Measurements from ENCODE around the gene FASTKD1. TPM values are rescaled to one million over a fixed set of nuclear protein-coding genes. Genes with fewer than 3 reads are reported as not detected.

The FASTKD1 gene
- total and polyA plus RNA-seq, 2 donors (not counting 3 experiments of a cell fraction or from before 2014, with no cell fraction given) = 8.9 to 32.2 TPM

- POLR2A ChIA-PET = no interaction called here
- H3K4me2 ChIP-seq (ENCODE audit: insufficient read depth, low read length) = peak overlapping the region; percentile 92
- no peak for DNase-seq (ENCODE audit: low read depth, low spot score)
- dilution Hi-C loops (cut with MboI; ENCODE audit: extremely low pct_ligation_motif_present, low sequenced_read_pairs) = no loop called here
- H3K79me2 ChIP-seq (ENCODE audit: control insufficient read depth, insufficient read depth, low read length) = no peaks in the 10 kb centered on the region
- peak overlapping the region; percentile 75 for H2AFZ ChIP-seq (ENCODE audit: low read depth, low read length)
- TF ChIP-seq POLR2AphosphoS5 (IDR thresholded peaks at IDR 0.05; ENCODE audit: insufficient read depth, low read depth, low read length) (no peak), FOS (IDR thresholded peaks at IDR 0.05; ENCODE audit: borderline replicate concordance, insufficient read depth, low read length) (no peak), MYC (IDR thresholded peaks at IDR 0.05; ENCODE audit: low read depth, low read length) (no peak), JUN (IDR thresholded peaks at IDR 0.05; ENCODE audit: borderline replicate concordance, insufficient read depth, insufficient read length, low read depth) (no peak), MAX (IDR thresholded peaks at IDR 0.05; ENCODE audit: insufficient read depth, insufficient read length) (no peak), GATA2 (IDR thresholded peaks at IDR 0.05; ENCODE audit: insufficient read depth, insufficient read length, low read depth, low read length) (no peak), POLR2A (IDR thresholded peaks at IDR 0.05; ENCODE audit: low read depth, low read length) (no peak), CTCF (IDR thresholded peaks at IDR 0.05; ENCODE audit: extremely low read depth in 1 of 2, insufficient read depth in 1 of 2, low read depth in 1 of 2, low read length in 2 of 2) (no peak), EZH2 (IDR thresholded peaks at IDR 0.05; ENCODE audit: borderline replicate concordance, low read depth, low read length, severe bottlenecking) (no peak)
- intact Hi-C loops (cut with micrococcal nuclease) = no loop called here
- BruUV-seq (replicated peaks) = no TSS peak
- no peaks in the 10 kb centered on the region for H3K27me3 ChIP-seq (ENCODE audit: control insufficient read depth in 2 of 2, insufficient read depth in 2 of 2, low read length in 2 of 2)
- no peaks in the 10 kb centered on the region for H3K9me3 ChIP-seq (replicated peaks; ENCODE audit: control insufficient read depth, insufficient read depth, low read length)
- peaks cover 0 to 4% of the 10 kb centered on the region in 2 experiments for H3K36me3 ChIP-seq (ENCODE audit: control insufficient read depth in 2 of 2, extremely low read depth in 1 of 2, insufficient read depth in 2 of 2, low read length in 2 of 2)
- CTCF ChIA-PET = interaction anchor here (0.8 to 3.4 kb wide), 9 partner anchors 9 to 348 kb away, joined by 3 to 21 read pairs (median 6); partner anchors contain the start of gene FASTKD1
- H4K20me1 ChIP-seq (replicated peaks; ENCODE audit: control insufficient read depth, extremely low read depth, insufficient read depth, low read length) = no peaks in the 10 kb centered on the region
- H3K9me1 ChIP-seq (replicated peaks; ENCODE audit: control insufficient read depth, extremely low read depth, insufficient read depth, low read length) = no peaks in the 10 kb centered on the region
- peaks cover 17% of the 10 kb centered on the region for H3K4me1 ChIP-seq (ENCODE audit: control insufficient read depth, extremely low read depth, insufficient read depth, low read length)
- peak overlapping the region; percentile 73 for H3K9ac ChIP-seq (replicated peaks; ENCODE audit: extremely low read depth, insufficient read depth, low read length)
- no peak overlapping the region for H3K27ac ChIP-seq (ENCODE audit: insufficient read depth, low read depth, low read length)
- no peak for FAIRE-seq
- peak overlapping the region; percentile 47 to 82 (median 70) for H3K4me3 ChIP-seq (replicated peaks in 1 of 3; ENCODE audit: insufficient read depth in 1 of 3, low read depth in 1 of 3, low read length in 3 of 3)
Observed at GRCh38 chr2:169480079-169480465, 93.6 kb downstream of the FASTKD1 start.

Other genes with a start within 250 kb of the FASTKD1 start
- not detected in 2 replicates for gene LRP2, start 211.3 kb downstream of the FASTKD1 start, total RNA-seq
- gene LRP2, start 211.3 kb downstream of the FASTKD1 start, polyA plus RNA-seq = not detected in 2 replicates
- gene BBS5, start 94.4 kb downstream of the FASTKD1 start, total RNA-seq = 4.1 and 5.6 TPM in 2 replicates
- gene BBS5, start 94.4 kb downstream of the FASTKD1 start, polyA plus RNA-seq = 2.4 and 2.9 TPM in 2 replicates
- 0.21 and 0.73 TPM in 2 replicates for gene KLHL41, start 64.2 kb downstream of the FASTKD1 start, total RNA-seq
- 0.05 and 0.08 TPM in 2 replicates for gene KLHL41, start 64.2 kb downstream of the FASTKD1 start, polyA plus RNA-seq
- gene PPIG, start 10.5 kb upstream of the FASTKD1 start, total RNA-seq = 36.7 and 44.9 TPM in 2 replicates
- 7.4 and 13.4 TPM in 2 replicates for gene PPIG, start 10.5 kb upstream of the FASTKD1 start, polyA plus RNA-seq
- not detected in 2 replicates for gene CFAP210, start 120.5 kb upstream of the FASTKD1 start, total RNA-seq
- not detected in 2 replicates for gene CFAP210, start 120.5 kb upstream of the FASTKD1 start, polyA plus RNA-seq
- gene PHOSPHO2, start 120.6 kb upstream of the FASTKD1 start, total RNA-seq = 2.7 TPM in 2 replicates
- 0.45 and 0.69 TPM in 2 replicates for gene PHOSPHO2, start 120.6 kb upstream of the FASTKD1 start, polyA plus RNA-seq
- gene KLHL23, start 160.0 kb upstream of the FASTKD1 start, total RNA-seq = 11.2 and 13.4 TPM in 2 replicates
- gene KLHL23, start 160.0 kb upstream of the FASTKD1 start, polyA plus RNA-seq = 4.0 and 4.4 TPM in 2 replicates
- 124 and 125 TPM in 2 replicates for gene SSB, start 225.0 kb upstream of the FASTKD1 start, total RNA-seq
- gene SSB, start 225.0 kb upstream of the FASTKD1 start, polyA plus RNA-seq = 18.5 and 36.1 TPM in 2 replicates